ENCODE data around the gene ARHGAP25. TPM values are rescaled to one million over a fixed set of nuclear protein-coding genes. Genes with fewer than 3 reads are reported as not detected.

ARHGAP25 gene
- total RNA-seq, 1 experiment from 2014 or later: not detected

DNA sequence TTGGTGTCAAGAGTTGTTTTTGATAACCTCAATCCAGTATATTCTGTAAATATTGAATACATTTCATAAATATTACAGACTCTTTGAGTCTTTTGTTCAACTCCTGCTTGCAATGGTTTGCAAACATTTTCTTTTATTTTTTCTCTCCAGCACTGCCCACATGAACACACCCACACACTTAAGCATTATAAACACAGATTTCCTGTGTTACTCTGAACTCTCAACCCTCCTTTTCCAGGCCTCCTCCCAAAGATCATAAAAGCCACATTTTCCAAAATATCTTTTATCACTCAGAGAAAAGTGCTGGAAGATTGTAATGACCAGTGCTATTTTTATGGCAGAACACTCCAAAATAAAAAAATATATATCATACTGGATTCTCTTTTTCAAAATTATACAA, 20.5 kb downstream of the ARHGAP25 start:
- H3K27ac ChIP-seq: no peak overlapping the region
- intact Hi-C loops (cut with micrococcal nuclease; ENCODE audit: unreplicated experiment): no loop called here
- H3K9me2 ChIP-seq (ENCODE audit: insufficient read depth): no peaks in the 10 kb centered on the region
- H3K36me3 ChIP-seq (ENCODE audit: low read depth): no peaks in the 10 kb centered on the region
- DNase-seq: no peak
- no peaks in the 10 kb centered on the region for H3K4me1 ChIP-seq (replicated peaks; ENCODE audit: insufficient read depth)
- ChIA-PET POLR2A (ENCODE audit: unreplicated experiment) (no interaction called here), CTCF (no interaction called here)
- H3K9me3 ChIP-seq (ENCODE audit: insufficient read depth, low read depth): no peaks in the 10 kb centered on the region; the same call in 1 of the 2 replicates
- H2AFZ ChIP-seq: no peak overlapping the region
- H3K27me3 ChIP-seq (ENCODE audit: insufficient read depth, low read depth): no peaks in the 10 kb centered on the region
- no peaks in the 10 kb centered on the region for H3K79me2 ChIP-seq (ENCODE audit: low read depth)
- no peak overlapping the region for H3K4me2 ChIP-seq
- no peak overlapping the region for H3K4me3 ChIP-seq
- H4K20me1 ChIP-seq (ENCODE audit: insufficient read depth): no peaks in the 10 kb centered on the region
- no TSS peak for BruUV-seq (replicated peaks)
- no peak for TF ChIP-seq EZH2 (IDR thresholded peaks at IDR 0.05; ENCODE audit: low read depth)
- no peaks in the 10 kb centered on the region for H3F3A ChIP-seq (ENCODE audit: insufficient read depth, low read depth)

- intact Hi-C loops (cut with micrococcal nuclease; ENCODE audit: unreplicated experiment): no loop called here
- Histone ChIP-seq H3K79me2 (ENCODE audit: low read depth) (no peaks in the 10 kb centered on the region), H3K27me3 (ENCODE audit: insufficient read depth, low read depth) (no peaks in the 10 kb centered on the region), H3K4me2 (no peak overlapping the region), H3K36me3 (ENCODE audit: low read depth) (no peaks in the 10 kb centered on the region), H4K20me1 (ENCODE audit: insufficient read depth) (no peaks in the 10 kb centered on the region), H3F3A (ENCODE audit: insufficient read depth, low read depth) (no peaks in the 10 kb centered on the region), H3K9me2 (ENCODE audit: insufficient read depth) (no peaks in the 10 kb centered on the region), H3K9me3 (ENCODE audit: insufficient read depth, low read depth) (no peaks in the 10 kb centered on the region; the same call in 1 of the 2 replicates), H3K4me1 (replicated peaks; ENCODE audit: insufficient read depth) (no peaks in the 10 kb centered on the region), H3K4me3 (no peak overlapping the region), H3K27ac (no peak overlapping the region), H2AFZ (no peak overlapping the region)
- TF ChIP-seq CTCF (conservative IDR thresholded peaks at IDR 0.05) (no peak), EZH2 (IDR thresholded peaks at IDR 0.05; ENCODE audit: low read depth) (no peak)
- BruUV-seq (replicated peaks): no TSS peak
- ChIA-PET POLR2A (ENCODE audit: unreplicated experiment) (no interaction called here), CTCF (no interaction called here)
- no peak for DNase-seq
Observed at GRCh38 chr2:68756178-68756577, 21.6 kb downstream of the ARHGAP25 start.

GRCh38 chr2:68757081-68757480, 22.5 kb downstream of the ARHGAP25 start:
- TF ChIP-seq EZH2 (IDR thresholded peaks at IDR 0.05; ENCODE audit: low read depth): no peak
- TF ChIP-seq CTCF (conservative IDR thresholded peaks at IDR 0.05): no peak
- Histone ChIP-seq H4K20me1 (ENCODE audit: insufficient read depth) (no peaks in the 10 kb centered on the region), H3K9me3 (ENCODE audit: insufficient read depth, low read depth) (no peaks in the 10 kb centered on the region; the same call in 1 of the 2 replicates), H3K4me1 (replicated peaks; ENCODE audit: insufficient read depth) (no peaks in the 10 kb centered on the region), H3K9me2 (ENCODE audit: insufficient read depth) (no peaks in the 10 kb centered on the region), H3K36me3 (ENCODE audit: low read depth) (no peaks in the 10 kb centered on the region), H3K27ac (no peak overlapping the region), H3K4me3 (no peak overlapping the region), H3K27me3 (ENCODE audit: insufficient read depth, low read depth) (no peaks in the 10 kb centered on the region), H3K79me2 (ENCODE audit: low read depth) (no peaks in the 10 kb centered on the region), H2AFZ (no peak overlapping the region), H3K4me2 (no peak overlapping the region), H3F3A (ENCODE audit: insufficient read depth, low read depth) (no peaks in the 10 kb centered on the region)
- intact Hi-C loops (cut with micrococcal nuclease; ENCODE audit: unreplicated experiment): no loop called here
- ChIA-PET CTCF (no interaction called here), POLR2A (ENCODE audit: unreplicated experiment) (no interaction called here)
- no TSS peak for BruUV-seq (replicated peaks)
- DNase-seq: no peak

GRCh38 chr2:68762100-68762499, 27.5 kb downstream of the ARHGAP25 start:
- Histone ChIP-seq H3K4me2 (no peak overlapping the region), H3F3A (ENCODE audit: insufficient read depth, low read depth) (no peaks in the 10 kb centered on the region), H3K9me3 (ENCODE audit: insufficient read depth, low read depth) (no peaks in the 10 kb centered on the region), H2AFZ (no peak overlapping the region), H3K4me3 (no peak overlapping the region), H3K27me3 (ENCODE audit: insufficient read depth, low read depth) (no peaks in the 10 kb centered on the region), H3K79me2 (ENCODE audit: low read depth) (no peaks in the 10 kb centered on the region), H3K4me1 (replicated peaks; ENCODE audit: insufficient read depth) (no peaks in the 10 kb centered on the region), H3K9me2 (ENCODE audit: insufficient read depth) (no peaks in the 10 kb centered on the region), H3K36me3 (ENCODE audit: low read depth) (no peaks in the 10 kb centered on the region), H3K27ac (no peak overlapping the region), H4K20me1 (ENCODE audit: insufficient read depth) (no peaks in the 10 kb centered on the region)
- ChIA-PET POLR2A (ENCODE audit: unreplicated experiment) (no interaction called here), CTCF (no interaction called here)
- intact Hi-C loops (cut with micrococcal nuclease; ENCODE audit: unreplicated experiment): no loop called here
- TF ChIP-seq CTCF (conservative IDR thresholded peaks at IDR 0.05): no peak
- no peak for TF ChIP-seq EZH2 (IDR thresholded peaks at IDR 0.05; ENCODE audit: low read depth)
- DNase-seq: no peak
- no TSS peak for BruUV-seq (replicated peaks)

Data from PC-9 (cell line).